Mesendoderm (in vitro differentiated cells): ENCODE results near the gene METTL16.
"Not testable (repeated sequence)": the region's sequence is repeated elsewhere in the genome, so short reads cannot be mapped to it uniquely, and the experiment has no call there.

Experiments
- DNase-seq: peaks from one replicate; pipeline ENCODE4 v3.0.0; 2013
- H2AK5ac ChIP-seq: 2 replicates; pipeline ENCODE4 v1.6.1; 2013; ENCODE audit warnings: low read length, inconsistent platforms
- H2BK120ac ChIP-seq: 2 replicates; pipeline ENCODE4 v1.6.1; 2013; ENCODE audit warnings: low read depth, mild to moderate bottlenecking, low read length, moderate library complexity, mixed read lengths
- H2BK15ac ChIP-seq: replicated peaks from 2 replicates; pipeline ENCODE4 v1.6.1; 2013; ENCODE audit warnings: low read depth, mild to moderate bottlenecking, moderate library complexity
- H2BK5ac ChIP-seq: 2 replicates; pipeline ENCODE4 v1.6.1; 2013; ENCODE audit warnings: low read length, inconsistent platforms
- H3K18ac ChIP-seq: 2 replicates; pipeline ENCODE4 v1.6.1; 2013; ENCODE audit warnings: mild to moderate bottlenecking, low read length, mixed read lengths
- H3K23ac ChIP-seq: one replicate; pipeline ENCODE4 v1.6.1; 2013; ENCODE audit warnings: low read length
- H3K27ac ChIP-seq: 2 replicates; pipeline ENCODE4 v1.5.1; 2013; ENCODE audit warnings: low read depth, mild to moderate bottlenecking, inconsistent platforms, low read length, moderate library complexity
- H3K27me3 ChIP-seq: 2 replicates; pipeline ENCODE4 v1.6.1; 2013; ENCODE audit warnings: low read length, control low read depth, mild to moderate bottlenecking, inconsistent platforms; ENCODE audit not compliant: insufficient read depth, poor library complexity
- H3K36me3 ChIP-seq: 2 replicates; pipeline ENCODE4 v1.6.1; 2013; ENCODE audit warnings: low read length, inconsistent platforms; ENCODE audit not compliant: control insufficient read depth, insufficient read depth
- H3K4ac ChIP-seq: one replicate; pipeline ENCODE4 v1.6.1; 2013; ENCODE audit warnings: low read depth, mild to moderate bottlenecking, low read length, moderate library complexity
- H3K4me1 ChIP-seq: 2 replicates; pipeline ENCODE4 v1.6.1; 2013; ENCODE audit warnings: low read depth, low read length, inconsistent platforms; ENCODE audit not compliant: control insufficient read depth
- H3K4me2 ChIP-seq: 2 replicates; pipeline ENCODE4 v1.6.1; 2013; ENCODE audit warnings: low read length
- H3K4me3 ChIP-seq: 2 replicates; pipeline ENCODE4 v1.5.1; 2013; ENCODE audit warnings: mild to moderate bottlenecking, low read length
- H3K56ac ChIP-seq: one replicate; pipeline ENCODE4 v1.6.1; 2013; ENCODE audit warnings: low read length
- H3K79me1 ChIP-seq: 2 replicates; pipeline ENCODE4 v1.6.1; 2013; ENCODE audit warnings: low read length, inconsistent platforms
- H3K79me2 ChIP-seq: 2 replicates; pipeline ENCODE4 v1.6.1; 2013; ENCODE audit warnings: mild to moderate bottlenecking, low read length; ENCODE audit not compliant: control insufficient read depth, insufficient read depth
- H3K9ac ChIP-seq: 2 replicates; pipeline ENCODE4 v1.6.1; 2013; ENCODE audit warnings: low read length, inconsistent platforms
- H4K5ac ChIP-seq: one replicate; pipeline ENCODE4 v1.6.1; 2013; ENCODE audit warnings: low read length
- H4K8ac ChIP-seq: one replicate; pipeline ENCODE4 v1.6.1; 2013; ENCODE audit warnings: low read depth, mild to moderate bottlenecking, control low read depth, low read length, moderate library complexity
- WGBS: extraction: QIAGEN DNeasy Blood & Tissue Kit; methylation state at CpG from one replicate; pipeline ENCODE4 v1.1.7; 2013; ENCODE audit warnings: low lambda C conversion rate, missing lambda C conversion rate; ENCODE audit not compliant: insufficient coverage; ENCODE audit errors: extremely low coverage; 5-methylcytosine and 5-hydroxymethylcytosine counted together

The METTL16 gene

DNA sequence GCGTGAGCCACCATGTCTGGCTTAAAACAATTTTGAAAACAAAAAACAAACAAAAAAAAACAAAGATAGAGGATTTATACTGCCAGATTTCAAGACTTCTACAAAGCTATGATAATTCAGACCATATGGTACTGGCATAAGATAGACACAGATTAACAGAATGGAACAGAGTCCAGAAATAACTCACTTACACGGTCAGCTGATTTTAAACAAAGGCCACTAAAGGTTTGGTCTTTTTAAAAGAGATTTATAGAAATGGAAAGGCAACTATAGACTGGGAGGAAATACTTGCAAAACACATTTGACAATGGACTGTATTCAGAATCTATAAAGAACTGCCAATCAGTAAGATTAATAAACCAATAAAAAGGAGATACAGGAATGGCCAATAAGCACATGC is 62.2 kb downstream of the METTL16 start:
- no peak overlapping the region for H3K4me3 ChIP-seq

GRCh38 chr17:2447479-2447878 is 64.2 kb downstream of the METTL16 start:
- H3K36me3 ChIP-seq, H3K79me1 ChIP-seq, H2AK5ac ChIP-seq: not testable (repeated sequence)

More for the DNA sequence above, 62.2 kb downstream of the METTL16 start:
- H3K27me3 ChIP-seq, result no peaks in the 10 kb centered on the region
- no CpG with 5 or more reads among the region's 2 CpGs for WGBS
- no peak overlapping the region for H3K18ac ChIP-seq
- H2BK15ac ChIP-seq, result no peak overlapping the region
- no peaks in the 10 kb centered on the region for H3K79me1 ChIP-seq
- no peak overlapping the region for H2BK5ac ChIP-seq
- H3K79me2 ChIP-seq, result no peaks in the 10 kb centered on the region
- no peak overlapping the region for H3K9ac ChIP-seq
- H3K36me3 ChIP-seq, result no peaks in the 10 kb centered on the region
- DNase-seq, result no peak
- H2AK5ac ChIP-seq, result no peak overlapping the region
- H3K4ac ChIP-seq, result no peak overlapping the region
- no peak overlapping the region for H4K5ac ChIP-seq
- H3K56ac ChIP-seq, result no peak overlapping the region
- no peak overlapping the region for H3K4me2 ChIP-seq
- no peak overlapping the region for H3K23ac ChIP-seq
- no peak overlapping the region for H4K8ac ChIP-seq
- H2BK120ac ChIP-seq, result no peak overlapping the region
- no peaks in the 10 kb centered on the region for H3K4me1 ChIP-seq
- no peak overlapping the region for H3K27ac ChIP-seq

DNA sequence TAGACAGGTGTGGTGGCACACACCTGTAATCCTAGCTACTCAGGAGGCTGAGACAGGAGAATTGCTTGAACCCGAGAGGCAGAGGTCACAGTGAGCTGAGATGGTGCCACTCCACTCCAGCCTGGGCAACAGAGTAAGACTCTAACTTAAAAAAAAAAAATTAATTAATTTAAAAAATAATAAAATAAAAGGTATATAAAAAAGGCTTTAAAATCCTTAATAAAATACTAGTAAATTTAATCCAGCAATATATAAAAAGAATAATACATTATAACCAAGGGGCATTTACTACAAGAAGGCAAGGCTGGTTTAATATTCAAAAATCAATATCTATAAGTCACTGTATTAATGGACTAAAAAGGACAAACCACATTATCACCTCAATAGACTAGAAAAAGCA is 66.0 kb downstream of the METTL16 start:
- no peak overlapping the region for H2AK5ac ChIP-seq
- peaks cover 2% of the 10 kb centered on the region for H3K36me3 ChIP-seq
- WGBS, result no CpG with 5 or more reads among the region's 1 CpG

More at GRCh38 chr17:2447479-2447878, 64.2 kb downstream of the METTL16 start:
- H2BK5ac ChIP-seq, H3K4me3 ChIP-seq, DNase-seq, H3K56ac ChIP-seq, H3K27me3 ChIP-seq, H3K18ac ChIP-seq, H3K4me1 ChIP-seq, H2BK120ac ChIP-seq, H4K5ac ChIP-seq, H3K9ac ChIP-seq, H4K8ac ChIP-seq, H3K23ac ChIP-seq, H3K79me2 ChIP-seq, H3K4me2 ChIP-seq, H3K4ac ChIP-seq, H3K27ac ChIP-seq, H2BK15ac ChIP-seq: not testable (repeated sequence)
- WGBS, result no CpG with 5 or more reads among the region's 29 CpGs

DNA sequence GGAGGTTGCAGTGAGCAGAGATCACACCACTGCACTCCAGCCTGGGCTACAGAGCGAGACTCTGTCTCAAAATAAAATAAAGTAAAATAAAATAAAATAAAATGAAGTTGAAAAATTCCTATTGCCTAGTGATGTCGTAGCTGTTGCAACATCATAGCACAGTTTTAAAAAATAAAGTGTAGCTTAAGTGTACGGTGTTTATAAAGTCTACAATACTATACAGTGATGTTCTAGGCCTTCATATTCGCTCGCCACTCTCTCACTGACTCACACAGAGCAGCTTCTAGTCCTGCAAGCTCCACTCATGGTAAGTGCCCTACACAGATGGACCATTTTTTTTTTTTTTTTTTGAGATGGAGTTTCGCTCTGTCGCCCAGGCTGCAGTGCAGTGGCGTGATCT is 67.3 kb downstream of the METTL16 start:
- peaks cover 2% of the 10 kb centered on the region for H3K36me3 ChIP-seq
- H4K5ac ChIP-seq, result no peak overlapping the region
- no peak overlapping the region for H3K56ac ChIP-seq
- H2BK120ac ChIP-seq, result no peak overlapping the region
- H3K4me1 ChIP-seq, result no peaks in the 10 kb centered on the region
- no peak overlapping the region for H3K4ac ChIP-seq
- H3K4me2 ChIP-seq, result no peak overlapping the region
- no peak overlapping the region for H2BK5ac ChIP-seq
- H3K4me3 ChIP-seq, result no peak overlapping the region
- H3K79me1 ChIP-seq, result no peaks in the 10 kb centered on the region
- no peak overlapping the region for H4K8ac ChIP-seq
- H3K27ac ChIP-seq, result no peak overlapping the region
- H3K18ac ChIP-seq, result no peak overlapping the region
- H3K27me3 ChIP-seq, result no peaks in the 10 kb centered on the region
- no peak for DNase-seq
- H3K23ac ChIP-seq, result no peak overlapping the region
- no CpG with 5 or more reads among the region's 8 CpGs for WGBS
- no peak overlapping the region for H2BK15ac ChIP-seq
- H3K9ac ChIP-seq, result no peak overlapping the region
- H2AK5ac ChIP-seq, result no peak overlapping the region
- no peaks in the 10 kb centered on the region for H3K79me2 ChIP-seq

More for the DNA sequence above, 66.0 kb downstream of the METTL16 start:
- DNase-seq, result no peak
- Histone ChIP-seq H2BK5ac (no peak overlapping the region), H3K79me2 (no peaks in the 10 kb centered on the region), H3K23ac (no peak overlapping the region), H2BK15ac (no peak overlapping the region), H3K27ac (no peak overlapping the region), H3K4ac (no peak overlapping the region), H3K9ac (no peak overlapping the region), H3K79me1 (no peaks in the 10 kb centered on the region), H3K56ac (no peak overlapping the region), H3K27me3 (no peaks in the 10 kb centered on the region), H2BK120ac (no peak overlapping the region), H3K4me1 (no peaks in the 10 kb centered on the region), H3K18ac (no peak overlapping the region), H3K4me2 (no peak overlapping the region), H4K5ac (no peak overlapping the region), H3K4me3 (no peak overlapping the region), H4K8ac (no peak overlapping the region)

GRCh38 chr17:2442166-2442565 is 69.5 kb downstream of the METTL16 start:
- Histone ChIP-seq H3K27ac (no peak overlapping the region), H3K56ac (no peak overlapping the region), H3K9ac (no peak overlapping the region), H3K4me2 (no peak overlapping the region), H2BK120ac (no peak overlapping the region), H3K23ac (no peak overlapping the region), H3K4me1 (no peaks in the 10 kb centered on the region), H3K79me1 (peaks cover 1% of the 10 kb centered on the region), H3K27me3 (no peaks in the 10 kb centered on the region), H3K79me2 (no peaks in the 10 kb centered on the region), H2BK5ac (no peak overlapping the region), H3K4me3 (no peak overlapping the region), H2AK5ac (no peak overlapping the region), H3K4ac (no peak overlapping the region), H3K18ac (no peak overlapping the region), H4K5ac (no peak overlapping the region), H2BK15ac (no peak overlapping the region), H4K8ac (no peak overlapping the region), H3K36me3 (peaks cover 5% of the 10 kb centered on the region)
- WGBS, result no CpG with 5 or more reads among the region's 3 CpGs
- DNase-seq, result no peak

GRCh38 chr17:2440930-2441329 is 70.8 kb downstream of the METTL16 start:
- H3K79me2 ChIP-seq, result no peaks in the 10 kb centered on the region
- H3K27ac ChIP-seq, result no peak overlapping the region
- H3K4me1 ChIP-seq, result no peaks in the 10 kb centered on the region
- H3K4me2 ChIP-seq, result no peak overlapping the region
- no peak overlapping the region for H2BK15ac ChIP-seq
- H3K4ac ChIP-seq, result no peak overlapping the region
- H3K18ac ChIP-seq, result no peak overlapping the region
- no peak overlapping the region for H3K9ac ChIP-seq
- no peak overlapping the region for H3K4me3 ChIP-seq
- no peak overlapping the region for H2BK5ac ChIP-seq
- peaks cover 1% of the 10 kb centered on the region for H3K79me1 ChIP-seq
- no peak for DNase-seq
- H3K56ac ChIP-seq, result no peak overlapping the region
- WGBS, result no CpG with 5 or more reads among the region's 4 CpGs
- H2AK5ac ChIP-seq, result no peak overlapping the region
- H3K36me3 ChIP-seq, result peaks cover 7% of the 10 kb centered on the region
- no peak overlapping the region for H4K5ac ChIP-seq
- no peaks in the 10 kb centered on the region for H3K27me3 ChIP-seq
- no peak overlapping the region for H3K23ac ChIP-seq
- H2BK120ac ChIP-seq, result no peak overlapping the region
- H4K8ac ChIP-seq, result no peak overlapping the region
